ENCODE measurements around the gene RPP21. TPM values are rescaled to one million over a fixed set of nuclear protein-coding genes. Genes with fewer than 3 reads are reported as not detected.

RPP21 gene
- total RNA-seq, 1 donor from 2014 or later, result 30.6 TPM

DNA sequence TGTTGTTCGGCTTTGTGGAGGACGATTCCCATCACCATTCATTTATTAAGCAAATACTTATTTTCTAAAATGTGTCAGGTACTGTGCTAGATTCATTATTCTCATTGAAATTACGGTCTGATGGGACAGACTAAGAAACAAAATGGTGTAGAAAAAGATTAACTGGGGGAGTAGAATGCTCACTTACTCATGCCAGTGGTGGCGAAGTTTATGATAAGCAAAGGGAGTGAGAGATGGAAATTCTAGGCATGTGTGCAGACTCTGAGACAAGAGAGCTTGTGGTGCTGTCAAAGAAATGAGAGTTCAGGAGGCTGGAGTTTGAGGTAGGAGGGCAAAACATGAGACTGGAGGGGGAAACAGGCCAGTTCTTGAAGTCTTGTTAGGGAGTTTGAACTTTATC lies 896 bp downstream of the RPP21 start:
- H3K9me3 ChIP-seq, result no peaks in the 10 kb centered on the region

DNA sequence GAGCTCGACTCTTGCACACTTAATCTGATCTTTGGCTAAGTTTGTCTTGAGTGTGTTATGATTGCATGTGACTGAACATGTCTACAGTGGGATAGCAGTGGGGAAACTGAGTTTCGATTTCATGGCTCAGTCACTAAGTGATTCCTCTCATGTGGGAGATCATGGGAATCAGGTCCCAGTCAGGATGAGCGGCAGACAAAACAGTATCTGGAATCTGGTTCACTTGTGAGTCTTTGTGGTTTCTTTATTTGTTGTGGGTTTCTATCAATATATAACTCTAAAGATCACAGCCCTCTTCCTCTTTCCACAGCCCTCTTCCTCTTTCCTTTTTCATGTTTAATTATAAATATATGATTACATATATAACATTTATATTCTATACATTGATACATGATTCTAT lies 4.0 kb downstream of the RPP21 start:
- DNase-seq, result no peak
- TF ChIP-seq, protein P1, sequence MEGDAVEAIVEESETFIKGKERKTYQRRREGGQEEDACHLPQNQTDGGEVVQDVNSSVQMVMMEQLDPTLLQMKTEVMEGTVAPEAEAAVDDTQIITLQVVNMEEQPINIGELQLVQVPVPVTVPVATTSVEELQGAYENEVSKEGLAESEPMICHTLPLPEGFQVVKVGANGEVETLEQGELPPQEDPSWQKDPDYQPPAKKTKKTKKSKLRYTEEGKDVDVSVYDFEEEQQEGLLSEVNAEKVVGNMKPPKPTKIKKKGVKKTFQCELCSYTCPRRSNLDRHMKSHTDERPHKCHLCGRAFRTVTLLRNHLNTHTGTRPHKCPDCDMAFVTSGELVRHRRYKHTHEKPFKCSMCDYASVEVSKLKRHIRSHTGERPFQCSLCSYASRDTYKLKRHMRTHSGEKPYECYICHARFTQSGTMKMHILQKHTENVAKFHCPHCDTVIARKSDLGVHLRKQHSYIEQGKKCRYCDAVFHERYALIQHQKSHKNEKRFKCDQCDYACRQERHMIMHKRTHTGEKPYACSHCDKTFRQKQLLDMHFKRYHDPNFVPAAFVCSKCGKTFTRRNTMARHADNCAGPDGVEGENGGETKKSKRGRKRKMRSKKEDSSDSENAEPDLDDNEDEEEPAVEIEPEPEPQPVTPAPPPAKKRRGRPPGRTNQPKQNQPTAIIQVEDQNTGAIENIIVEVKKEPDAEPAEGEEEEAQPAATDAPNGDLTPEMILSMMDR (IDR thresholded peaks at IDR 0.05), result no peak
- no peak overlapping the region for H3K27ac ChIP-seq
- intact Hi-C loops (cut with DNase I), result no loop called here
- H3K4me3 ChIP-seq, result no peak overlapping the region
- H3K27me3 ChIP-seq (ENCODE audit: low read depth), result no peaks in the 10 kb centered on the region
- H3K36me3 ChIP-seq, result peaks cover 16% of the 10 kb centered on the region
- H3K4me1 ChIP-seq, result peaks cover 15% of the 10 kb centered on the region
- ATAC-seq, result no peak
- no peaks in the 10 kb centered on the region for H3K9me3 ChIP-seq

More for the DNA sequence above, 896 bp downstream of the RPP21 start:
- no peak overlapping the region for H3K27ac ChIP-seq
- ATAC-seq (no peak), DNase-seq (no peak)
- peak overlapping the region; percentile 97 for H3K4me3 ChIP-seq
- TF ChIP-seq, protein P1 (IDR thresholded peaks at IDR 0.05), result no peak
- peaks cover 35% of the 10 kb centered on the region for H3K36me3 ChIP-seq
- H3K27me3 ChIP-seq (ENCODE audit: low read depth), result no peaks in the 10 kb centered on the region
- peaks cover 15% of the 10 kb centered on the region for H3K4me1 ChIP-seq
- intact Hi-C loops (cut with DNase I), result no loop called here

DNA sequence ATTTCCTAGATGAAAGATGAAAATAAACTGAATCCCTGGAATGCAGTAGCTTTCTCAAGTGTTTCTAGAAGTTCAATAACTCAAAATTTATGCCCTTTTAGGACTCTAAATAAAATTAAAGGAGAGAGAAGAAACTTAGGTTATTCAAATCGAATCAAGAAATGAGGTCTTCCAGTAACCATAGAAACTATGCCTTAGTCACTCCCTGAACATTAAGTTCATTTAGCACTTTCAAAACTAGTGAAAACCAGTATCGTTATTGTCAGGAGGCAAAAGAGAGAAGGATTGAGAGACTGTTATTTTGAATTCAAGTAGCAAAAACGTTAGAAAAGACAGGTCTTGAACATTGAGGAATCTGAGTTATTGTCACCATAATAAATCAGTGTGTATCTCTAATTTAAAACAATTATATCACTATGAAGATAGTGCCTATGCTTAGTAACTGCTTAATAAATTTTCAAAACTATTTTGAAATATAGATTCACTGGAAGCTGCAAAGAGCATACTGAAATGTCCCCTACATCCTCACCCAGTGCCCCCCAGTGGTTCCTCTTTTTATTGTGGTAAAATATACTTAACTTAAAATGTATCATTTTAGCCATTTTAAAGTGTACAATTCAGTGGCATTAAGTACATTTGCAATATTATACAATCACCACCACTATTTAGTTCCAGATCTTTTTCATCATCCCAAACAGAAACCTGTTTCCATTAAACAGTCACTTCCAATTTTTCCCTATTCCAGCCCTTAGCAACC lies 4.6 kb downstream of the RPP21 start:
- Histone ChIP-seq H3K9me3 (no peaks in the 10 kb centered on the region), H3K27me3 (ENCODE audit: low read depth) (no peaks in the 10 kb centered on the region), H3K27ac (no peak overlapping the region), H3K4me3 (no peak overlapping the region), H3K4me1 (peaks cover 11% of the 10 kb centered on the region), H3K36me3 (peaks cover 16% of the 10 kb centered on the region)
- TF ChIP-seq, protein P1 (IDR thresholded peaks at IDR 0.05), result no peak
- DNase-seq (no peak), ATAC-seq (no peak)
- intact Hi-C loops (cut with DNase I), result no loop called here

DNA sequence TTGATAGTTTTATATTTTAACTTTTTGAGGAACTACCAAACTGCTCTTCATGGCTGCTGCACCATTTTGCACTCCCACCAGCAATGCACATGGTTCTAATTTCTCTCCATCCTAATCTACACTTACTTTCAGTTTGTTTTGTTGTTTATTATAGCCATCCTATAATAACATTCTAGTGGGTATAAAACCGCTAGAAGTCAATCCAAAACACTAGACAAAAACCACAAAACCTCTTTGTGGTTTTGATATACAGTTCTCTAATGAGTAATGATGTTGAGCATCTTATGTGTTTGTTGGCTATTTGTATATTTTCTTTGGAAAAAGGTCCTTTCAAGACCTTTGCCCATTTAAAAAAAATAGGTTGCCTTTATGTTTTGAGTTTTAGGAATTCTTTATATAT lies 5.6 kb downstream of the RPP21 start:
- peaks cover 16% of the 10 kb centered on the region for H3K36me3 ChIP-seq
- no peak for ATAC-seq
- no peak overlapping the region for H3K4me3 ChIP-seq
- DNase-seq, result no peak
- H3K27me3 ChIP-seq (ENCODE audit: low read depth), result no peaks in the 10 kb centered on the region
- peaks cover 7% of the 10 kb centered on the region for H3K4me1 ChIP-seq
- no peaks in the 10 kb centered on the region for H3K9me3 ChIP-seq
- intact Hi-C loops (cut with DNase I), result no loop called here
- TF ChIP-seq, protein P1 (IDR thresholded peaks at IDR 0.05), result no peak
- H3K27ac ChIP-seq, result no peak overlapping the region

DNA sequence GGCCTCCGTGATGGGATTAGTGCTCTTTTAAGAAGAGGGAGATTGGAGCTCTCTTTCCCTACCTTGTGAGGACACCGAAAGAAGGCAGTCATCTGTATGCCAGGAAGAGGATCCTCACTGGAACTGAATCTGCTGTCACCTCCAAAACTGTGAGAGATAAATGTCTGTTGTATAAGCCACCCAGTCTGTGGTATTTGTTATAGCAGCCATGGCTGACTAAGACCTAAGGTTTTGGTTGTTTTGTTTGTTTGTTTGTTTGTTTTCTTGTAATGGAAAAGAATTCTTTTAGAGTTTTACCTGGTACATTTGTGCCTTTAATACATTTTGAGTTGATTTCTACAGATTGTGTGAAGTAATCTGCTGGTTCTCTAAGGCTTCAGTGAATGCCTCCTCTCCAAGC lies 7.6 kb downstream of the RPP21 start:
- peaks cover 16% of the 10 kb centered on the region for H3K27me3 ChIP-seq (ENCODE audit: low read depth)
- H3K9me3 ChIP-seq, result no peaks in the 10 kb centered on the region
- H3K36me3 ChIP-seq, result peaks cover 3% of the 10 kb centered on the region
- ATAC-seq (no peak), DNase-seq (no peak)
- TF ChIP-seq, protein P1 (IDR thresholded peaks at IDR 0.05), result no peak
- no peak overlapping the region for H3K27ac ChIP-seq
- intact Hi-C loops (cut with DNase I), result no loop called here
- H3K4me1 ChIP-seq, result peaks cover under 1% of the 10 kb centered on the region
- no peak overlapping the region for H3K4me3 ChIP-seq

Measured in lower lobe of right lung (tissue), 2 donors.